Fibroblast of peridontal ligament (primary cell): ENCODE results near the gene PTGES3.
"Not testable (repeated sequence)": the region's sequence is repeated elsewhere in the genome, so short reads cannot be mapped to it uniquely, and the experiment has no call there.

Source experiments
- DNase-seq: peaks from one replicate; pipeline ENCODE4 v3.0.0-alpha.2; 2010; ENCODE audit errors: extremely low read depth

Gene PTGES3

DNA sequence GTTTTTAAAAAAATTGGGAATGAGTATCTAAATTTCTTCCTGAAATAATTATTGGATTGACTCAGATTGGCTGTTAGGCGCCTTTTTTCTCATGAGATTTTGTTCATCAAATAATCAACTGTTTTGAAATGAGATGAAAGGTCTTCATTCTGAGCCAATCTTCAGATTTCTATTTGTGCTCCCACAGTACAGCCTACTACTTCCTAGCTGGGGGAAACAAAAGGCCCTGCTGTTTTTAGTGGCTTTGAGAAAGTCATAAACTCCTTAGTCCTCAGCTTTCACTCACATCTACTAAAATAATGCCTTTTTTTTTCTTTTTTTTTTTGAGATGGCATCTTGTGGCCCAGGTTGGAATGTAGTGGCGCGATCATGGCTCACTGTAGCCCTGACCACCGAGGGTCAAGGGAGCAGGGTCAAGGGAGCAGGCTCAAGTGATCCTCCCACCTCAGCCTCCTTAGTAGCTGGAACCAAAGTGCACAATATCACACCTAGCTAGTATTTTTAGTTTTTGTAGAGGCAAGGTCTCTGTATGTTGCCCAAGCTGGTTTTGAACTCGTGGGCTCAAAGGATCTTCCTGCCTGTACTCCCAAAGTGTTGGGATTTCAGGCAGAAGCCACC lies 21.8 kb upstream of the PTGES3 start:
- DNase-seq: no peak

DNA sequence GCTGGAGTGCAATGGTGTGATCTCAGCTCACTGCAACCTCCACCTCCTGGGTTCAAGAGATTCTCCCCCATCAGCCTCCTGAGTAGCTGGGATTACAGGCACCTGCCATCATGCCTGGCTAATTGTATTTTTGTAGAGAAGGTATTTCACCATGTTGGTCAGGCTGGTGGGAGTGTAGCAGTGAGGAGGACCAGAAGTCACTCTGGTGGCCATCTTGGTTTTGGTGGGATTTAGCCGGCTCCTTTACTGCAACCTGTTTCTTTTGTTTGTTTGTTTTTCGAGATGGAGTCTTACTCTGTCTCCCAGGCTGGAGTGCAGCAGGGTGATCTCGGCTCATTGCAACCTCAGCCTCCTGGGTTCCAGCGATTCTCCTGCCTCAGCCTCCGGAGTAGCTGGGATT lies 16.4 kb upstream of the PTGES3 start:
- not testable (repeated sequence) for DNase-seq

DNA sequence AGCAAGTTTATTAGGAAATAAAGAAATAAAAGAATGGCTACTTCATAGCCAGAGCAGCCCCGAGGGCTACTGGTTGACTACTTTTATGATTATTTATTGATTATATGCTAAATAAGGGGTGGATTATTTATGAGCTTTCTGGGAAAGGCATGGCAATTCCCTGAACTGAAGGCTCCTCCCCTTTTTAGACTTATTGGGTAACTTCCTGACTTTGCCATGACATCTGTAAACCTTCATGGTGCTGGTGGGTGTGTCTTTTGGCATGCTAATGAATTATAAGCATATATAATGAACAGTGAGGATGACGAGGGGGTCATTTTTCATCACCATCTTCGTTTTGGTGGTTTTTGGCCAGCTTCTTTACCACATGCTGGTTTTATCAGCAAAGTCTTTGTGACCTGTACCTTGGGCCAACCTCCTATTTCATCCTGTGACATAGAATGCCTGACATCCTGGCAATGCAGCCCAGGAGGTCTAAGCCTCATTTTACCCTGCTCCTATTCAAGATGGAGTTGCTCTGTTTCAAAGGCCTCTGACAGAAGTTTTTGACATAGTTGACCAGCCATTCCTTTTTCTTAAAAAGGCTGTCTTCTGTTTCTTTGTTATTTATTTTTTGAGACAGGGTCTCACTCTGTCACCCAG lies 11.1 kb upstream of the PTGES3 start:
- DNase-seq: no peak

DNA sequence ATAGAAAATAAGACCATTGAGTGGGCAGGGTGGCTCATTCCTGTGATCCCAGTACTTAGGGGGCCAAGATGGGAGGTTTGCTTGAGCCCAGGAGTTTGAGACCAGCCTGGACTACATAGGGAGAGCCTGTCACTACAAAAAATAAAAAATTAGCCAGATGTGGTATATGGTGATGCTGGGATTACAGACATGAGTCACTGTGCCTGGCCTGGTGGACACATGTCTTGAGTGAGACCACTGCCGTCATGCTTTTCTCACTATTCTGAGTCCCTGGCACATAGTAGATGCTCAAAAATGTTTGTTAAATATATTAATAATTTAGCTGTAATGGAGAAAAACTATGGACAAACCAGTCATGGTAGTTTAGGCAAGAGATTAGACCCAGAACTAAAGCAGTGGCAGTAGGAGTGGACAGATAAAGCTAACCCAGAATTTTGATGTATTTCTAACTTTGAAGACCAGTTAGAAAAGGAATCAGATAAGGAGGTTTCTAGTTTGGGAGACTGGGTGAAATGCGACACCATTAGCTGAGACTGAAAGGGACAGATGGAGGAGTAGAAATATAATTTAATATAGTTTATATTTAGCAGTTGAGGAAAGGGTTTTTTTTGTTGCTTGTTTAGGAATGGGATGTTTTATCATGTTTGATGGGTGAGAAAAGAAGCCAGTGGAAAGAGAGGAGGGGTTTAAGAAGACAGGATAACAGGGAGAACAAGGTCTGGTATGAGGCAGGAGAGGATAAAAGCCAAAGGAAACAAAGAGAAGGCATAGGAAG lies 7.4 kb upstream of the PTGES3 start:
- no peak for DNase-seq

DNA sequence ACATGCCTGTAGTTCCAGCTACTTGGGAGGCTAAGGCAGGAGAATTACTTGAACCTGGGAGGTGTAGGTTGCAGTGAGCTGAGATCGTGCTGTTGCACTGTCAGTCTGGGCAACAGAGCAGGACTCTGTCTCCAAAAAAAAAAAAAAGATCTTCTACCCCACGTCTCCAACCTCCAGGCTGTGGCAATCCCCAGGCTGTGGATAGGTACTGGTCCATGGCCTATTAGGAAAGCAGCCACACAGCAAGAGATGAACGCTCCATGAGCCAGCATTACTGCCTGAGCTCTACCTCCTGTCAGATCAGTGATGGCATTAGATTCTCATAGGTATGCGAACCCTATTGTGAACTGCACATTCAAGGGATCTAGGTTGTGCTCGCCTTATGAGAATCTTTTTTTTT lies 6.1 kb upstream of the PTGES3 start:
- DNase-seq: no peak

DNA sequence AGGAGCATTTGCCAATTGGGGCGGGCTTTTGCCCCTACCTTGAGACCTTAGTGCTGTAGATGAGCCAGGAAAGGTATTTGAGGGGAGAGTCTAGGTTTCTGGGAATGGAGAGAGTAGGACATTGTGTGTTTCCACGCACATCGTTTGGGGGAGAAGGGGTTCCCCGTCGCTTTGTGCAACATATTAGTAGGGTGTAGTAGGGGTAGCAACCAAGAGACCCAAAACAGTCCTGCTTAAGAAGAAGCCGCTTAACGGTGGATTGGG lies 694 bp upstream of the PTGES3 start:
- no peak for DNase-seq

DNA sequence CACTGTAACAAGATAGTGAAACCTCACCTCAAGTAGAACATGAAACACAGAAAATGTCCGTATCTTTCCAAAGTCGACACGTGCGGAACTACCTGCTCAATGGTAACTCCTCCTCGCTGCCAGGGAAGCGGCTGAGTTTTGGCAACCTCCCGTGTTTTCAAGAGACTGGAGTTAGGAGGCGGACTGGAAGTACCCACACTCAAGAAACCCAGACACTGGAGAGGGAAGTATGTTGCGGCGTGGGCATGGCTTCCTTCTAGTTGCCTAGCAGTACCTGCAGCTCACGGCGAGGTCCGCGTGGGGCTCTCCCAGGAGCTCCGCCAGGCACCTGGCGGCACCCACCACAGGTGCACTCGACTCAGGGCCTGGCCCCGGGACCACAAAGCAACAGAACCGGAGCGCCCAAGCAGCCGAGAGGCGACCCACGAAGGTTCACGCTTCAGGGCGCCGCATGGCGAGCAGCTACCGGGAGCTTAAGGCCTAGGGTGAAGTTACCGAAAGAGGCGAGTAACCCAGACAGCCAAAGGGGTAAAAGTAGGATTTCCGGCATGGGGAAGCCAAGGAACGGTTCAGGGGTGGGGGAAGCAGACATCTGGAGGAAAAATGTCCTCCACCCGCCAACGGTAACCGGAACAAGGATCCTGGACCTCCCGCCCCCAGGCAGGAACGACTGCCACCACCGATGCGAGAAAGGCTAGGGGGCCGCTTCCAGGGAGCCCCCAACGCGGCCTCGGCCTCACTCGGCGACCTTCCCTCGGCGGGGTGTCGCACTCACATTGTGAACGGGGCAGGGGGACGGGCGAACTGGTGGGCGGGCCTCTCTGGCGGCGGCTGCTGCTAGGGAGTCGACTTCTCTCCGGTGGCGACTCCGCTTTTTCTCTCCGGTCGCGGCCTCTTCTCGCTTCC lies 608 bp downstream of the PTGES3 start:
- peak; percentile 31 for DNase-seq

DNA sequence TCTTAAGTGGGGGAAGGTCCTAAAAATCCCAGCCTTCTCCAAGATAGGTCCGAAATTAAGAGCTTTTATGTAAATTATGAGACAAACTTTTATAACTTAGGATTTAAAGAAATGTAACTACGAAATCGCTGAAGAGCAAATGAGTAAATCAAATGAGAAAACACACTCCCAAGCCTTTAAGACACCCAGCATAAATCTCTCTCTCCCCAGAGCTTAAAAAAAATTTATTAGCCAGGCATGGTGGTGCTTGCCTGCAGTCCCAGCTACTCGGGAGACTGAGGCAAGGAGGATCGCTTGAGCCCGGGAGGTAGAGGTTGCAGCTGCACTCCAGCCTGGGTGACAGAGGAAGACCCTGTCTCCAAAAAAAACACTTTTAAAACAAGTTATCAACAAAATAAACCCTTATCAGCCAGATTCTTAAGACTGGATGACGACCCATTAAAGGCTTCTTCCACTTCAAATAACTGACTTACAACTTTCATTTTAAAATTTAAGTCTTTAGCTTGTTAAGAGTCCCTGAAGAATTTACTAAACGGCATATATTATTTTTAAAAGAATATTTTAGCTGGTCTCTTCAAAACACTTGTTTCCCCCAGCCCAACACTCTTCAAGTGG lies 3.2 kb downstream of the PTGES3 start:
- DNase-seq: peak; percentile 19

DNA sequence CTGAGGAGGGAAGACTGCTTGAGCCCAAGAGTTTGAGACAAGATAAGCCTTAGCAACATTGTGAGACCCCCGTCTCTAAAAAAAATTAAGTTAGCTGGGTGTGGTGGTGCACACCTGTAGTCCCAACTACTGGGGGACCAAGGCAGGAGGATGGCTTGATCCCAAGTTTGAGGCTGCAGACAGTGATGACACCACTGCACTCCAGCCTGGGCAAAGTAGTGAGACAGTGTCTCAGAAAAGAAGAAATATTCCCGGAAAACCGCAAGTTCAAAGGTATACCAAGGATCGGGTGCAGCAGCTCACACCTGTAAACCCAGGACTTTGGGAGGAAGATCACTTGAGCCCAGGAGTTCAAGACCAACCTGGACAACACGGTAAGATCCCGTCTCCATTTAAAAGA lies 5.8 kb downstream of the PTGES3 start:
- no peak for DNase-seq

DNA sequence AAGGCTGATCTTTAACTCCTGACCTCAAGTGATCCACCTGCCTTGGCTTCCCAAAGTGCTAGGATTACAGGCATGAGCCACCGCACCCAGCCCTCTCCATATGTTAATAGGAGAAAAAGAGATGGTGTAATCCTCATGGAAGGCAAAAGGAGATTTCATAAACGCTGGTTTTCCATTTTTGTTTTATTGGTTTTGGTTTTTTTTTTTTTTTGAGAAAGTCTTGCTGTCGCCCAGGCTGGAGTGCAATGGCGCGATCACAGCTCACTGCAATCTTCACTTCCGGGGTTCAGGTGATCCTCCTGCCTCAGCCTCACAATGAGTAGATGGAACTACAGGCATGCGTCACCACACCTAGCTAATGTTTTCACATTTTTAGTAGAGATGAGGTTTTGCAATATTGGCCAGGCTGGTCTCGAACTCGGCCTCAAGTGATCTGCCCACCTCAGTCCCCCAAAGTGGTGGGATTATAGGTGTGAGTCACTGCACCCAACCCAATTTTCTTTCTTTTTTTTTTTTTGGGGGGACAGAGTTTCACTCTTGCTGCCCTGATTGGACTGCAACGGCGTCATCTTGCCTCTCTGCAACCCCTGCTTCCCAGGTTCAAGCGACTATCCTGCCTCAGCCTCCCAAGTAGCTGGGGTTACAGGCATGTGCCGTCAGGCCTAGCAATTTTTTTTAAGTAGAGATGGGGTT lies 8.1 kb downstream of the PTGES3 start:
- DNase-seq: no peak

DNA sequence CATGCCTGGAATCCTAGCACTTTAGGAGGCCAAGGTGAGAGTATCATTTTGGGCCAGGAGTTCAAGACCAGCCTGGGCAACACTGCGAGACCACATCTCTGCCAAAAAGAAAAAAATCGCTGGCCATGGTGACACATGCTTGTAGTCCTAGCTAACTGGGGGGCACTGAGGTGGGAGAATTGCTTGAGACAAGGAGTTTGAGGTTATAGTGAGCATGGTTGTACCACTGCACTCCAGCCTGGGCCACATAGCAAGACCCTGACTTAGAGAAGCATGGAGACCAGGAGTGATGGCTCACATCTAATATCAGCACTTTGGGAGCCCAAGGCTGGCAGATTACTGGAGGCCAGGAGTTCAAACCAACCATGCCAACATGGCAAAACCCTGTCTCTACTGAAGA lies 9.2 kb downstream of the PTGES3 start:
- no peak for DNase-seq

DNA sequence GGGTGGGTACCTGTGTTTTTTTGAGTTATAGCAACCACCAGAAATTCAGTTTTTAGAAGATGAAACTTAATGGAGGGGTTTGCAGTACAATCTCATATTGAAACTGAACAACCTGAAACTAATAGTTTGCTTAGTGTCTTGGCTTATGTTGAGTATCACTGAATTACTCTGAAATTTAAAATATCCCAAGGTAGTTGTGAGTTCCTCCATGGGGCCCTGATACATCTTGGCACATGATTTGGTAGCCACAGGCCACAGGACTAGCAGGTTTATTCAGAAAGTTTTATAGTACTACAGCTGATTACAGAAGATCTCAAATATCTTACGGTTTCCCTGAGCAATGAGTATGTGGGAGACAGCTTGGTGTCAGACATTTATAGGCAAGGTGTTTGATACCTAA lies 10.4 kb downstream of the PTGES3 start:
- no peak for DNase-seq

DNA sequence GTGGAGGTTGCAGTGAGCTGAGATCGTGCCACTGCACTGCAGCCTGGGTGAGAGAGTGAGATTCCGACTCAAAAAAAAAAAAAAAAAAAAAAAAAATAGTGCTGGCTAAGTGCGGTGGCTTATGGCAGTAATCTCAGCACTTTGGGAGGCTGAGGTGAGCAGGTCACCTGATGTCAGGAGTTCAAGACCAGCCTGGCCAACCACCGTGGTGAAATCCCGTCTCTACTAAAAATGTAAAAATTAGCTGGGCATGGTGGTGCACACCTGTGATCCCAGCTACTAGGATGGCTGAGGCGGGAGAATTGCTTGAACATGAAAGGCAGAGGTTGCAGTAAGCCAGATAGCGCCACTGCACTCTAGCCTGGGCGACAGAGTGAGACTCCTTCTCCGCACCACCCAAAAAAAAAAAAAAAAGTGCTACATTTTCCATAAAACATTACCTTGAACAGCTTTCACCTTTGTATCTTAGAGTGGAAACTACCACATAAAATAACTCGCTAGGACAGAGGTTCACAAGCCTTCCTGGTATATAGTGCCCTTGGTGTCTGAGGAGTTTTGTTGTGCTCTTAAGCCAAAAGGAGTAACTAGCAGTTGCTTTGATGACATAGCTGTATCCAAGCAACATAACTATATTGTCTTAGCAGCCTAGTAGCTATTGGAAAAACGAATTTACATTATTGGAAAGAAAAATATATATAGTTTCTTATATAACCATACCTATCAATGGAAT lies 11.1 kb downstream of the PTGES3 start:
- no peak for DNase-seq

DNA sequence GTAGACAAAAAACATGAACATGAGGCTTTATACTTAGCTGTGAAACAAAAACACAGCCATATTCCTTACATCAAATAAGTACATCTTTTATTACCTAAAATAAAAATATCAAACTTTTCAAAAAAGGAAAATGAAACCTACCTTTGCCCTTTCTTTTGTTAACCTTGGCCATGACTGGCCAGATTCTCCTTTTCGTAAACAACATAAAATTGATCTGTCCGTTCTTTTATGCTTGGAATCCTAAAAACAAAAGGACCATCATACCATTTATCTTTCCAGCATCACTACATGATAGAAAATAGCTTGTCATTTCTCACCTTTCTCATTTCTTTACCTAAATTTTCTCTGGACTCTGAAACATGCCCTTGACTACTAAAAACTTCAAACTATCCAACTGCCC lies 16.5 kb downstream of the PTGES3 start:
- no peak for DNase-seq

DNA sequence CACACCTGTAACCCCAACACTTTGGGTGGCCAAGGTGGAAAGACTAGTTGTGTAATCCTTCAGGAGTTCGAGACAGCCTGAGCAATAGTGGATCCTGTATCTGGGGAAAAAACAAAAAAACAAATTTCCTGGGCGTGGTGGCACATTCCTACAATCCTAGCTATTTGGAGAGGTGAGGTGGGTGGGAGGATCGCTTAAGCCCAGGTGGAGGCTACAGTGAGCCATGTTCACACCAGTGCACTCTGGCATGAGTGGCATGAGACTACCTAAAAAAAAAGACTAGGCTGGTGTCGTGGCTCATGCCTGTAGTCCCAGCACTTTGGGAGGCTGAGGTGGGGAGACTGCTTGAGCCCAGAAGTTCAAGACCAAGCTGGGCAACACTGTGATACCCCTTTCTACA lies 17.2 kb downstream of the PTGES3 start:
- DNase-seq: no peak

DNA sequence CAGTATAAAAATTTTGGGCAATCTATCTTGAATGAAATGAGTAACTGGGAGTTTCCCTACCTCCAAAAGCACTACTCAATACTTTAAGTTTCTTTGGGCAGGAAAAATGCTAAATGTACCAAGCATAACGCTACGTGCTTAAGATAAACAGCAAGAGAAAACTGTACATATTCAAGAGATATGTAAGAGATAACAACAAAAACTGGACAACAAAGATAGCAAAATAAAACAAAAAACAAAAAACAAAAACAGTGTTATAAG lies 20.0 kb downstream of the PTGES3 start:
- no peak for DNase-seq

DNA sequence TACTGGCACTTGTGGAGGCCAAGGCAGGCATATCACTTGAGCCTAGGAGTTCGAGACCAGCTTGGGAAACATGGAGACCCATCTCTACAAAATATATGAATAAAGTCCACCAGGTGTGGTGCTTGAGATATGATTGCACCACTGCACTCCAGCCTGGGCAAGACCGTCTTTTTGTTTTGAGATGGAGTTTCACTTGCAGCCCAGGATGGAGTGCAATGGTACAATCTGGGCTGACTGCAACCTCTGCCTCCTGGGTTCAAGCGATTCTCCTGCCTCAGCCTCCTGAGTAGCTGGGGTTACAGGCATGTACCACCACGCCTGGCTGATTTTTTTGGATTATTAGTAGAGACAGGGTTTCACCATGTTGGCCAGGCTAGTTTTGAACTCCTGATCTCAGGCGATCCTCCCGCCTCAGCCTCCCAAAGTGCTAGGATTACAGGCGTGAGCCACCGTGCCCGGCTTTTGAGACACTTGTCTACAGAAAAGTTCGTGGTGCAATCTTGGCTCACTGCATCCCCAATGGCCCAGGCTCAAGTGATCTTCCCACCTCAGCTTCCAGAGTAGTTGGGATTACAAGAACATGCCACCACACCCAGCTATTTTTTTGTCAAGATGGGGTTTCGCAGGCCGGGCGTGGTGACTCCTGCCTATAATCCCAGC lies 26.0 kb downstream of the PTGES3 start:
- DNase-seq: no peak

DNA sequence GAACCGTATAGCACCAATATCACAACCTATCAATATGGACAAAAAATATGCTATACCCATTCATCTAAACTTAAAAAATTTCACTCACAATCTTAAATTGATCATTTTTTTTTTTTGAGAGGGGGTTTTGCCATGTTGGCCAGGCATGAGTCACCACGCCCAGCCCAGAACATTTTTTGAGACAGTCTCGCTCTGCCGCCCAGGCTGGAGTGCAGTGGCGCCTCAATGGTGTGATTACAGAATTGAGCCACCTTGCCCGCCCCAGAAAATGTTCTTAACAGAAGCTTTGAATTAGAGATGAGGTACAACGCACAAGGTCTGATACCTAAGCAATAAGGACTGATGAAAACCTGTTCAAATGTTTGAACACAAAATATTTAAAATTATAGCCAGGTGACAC lies 26.5 kb downstream of the PTGES3 start:
- DNase-seq: no peak

DNA sequence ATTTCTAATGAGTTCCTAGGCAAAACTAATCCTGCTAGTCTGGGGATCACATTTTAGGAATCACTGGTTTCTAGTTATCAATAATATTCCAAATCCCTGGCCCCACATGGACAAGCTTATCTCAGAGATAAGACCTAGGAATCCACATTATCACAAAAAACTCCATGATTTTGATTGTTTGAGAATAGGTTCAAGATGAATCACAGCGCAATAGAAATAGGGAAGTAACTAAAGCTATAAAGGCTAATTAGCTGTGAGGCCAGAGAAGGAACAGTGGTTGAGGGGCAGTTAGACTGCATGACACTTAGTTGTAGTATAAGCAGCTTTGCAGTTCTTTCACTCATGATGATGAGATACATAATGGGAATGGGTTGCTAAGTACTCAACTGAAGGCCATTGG lies 29.2 kb downstream of the PTGES3 start:
- no peak for DNase-seq
